Neuronal stem cell (in vitro differentiated cells): ENCODE results near the gene GNPTG.
A peak's percentile ranks its signal among the peaks of the same experiment; 100 is the strongest.

ENCODE experiments used
- DNase-seq: peaks from one replicate; pipeline ENCODE4 v3.0.0-alpha.2; 2013; ENCODE audit warnings: low spot score
- H2AFZ ChIP-seq: one replicate; pipeline ENCODE4 v1.6.1; 2013; ENCODE audit warnings: mild to moderate bottlenecking, low read length, inconsistent platforms
- H2AK5ac ChIP-seq: 2 replicates; pipeline ENCODE4 v1.6.1; 2013; ENCODE audit warnings: low read depth, mild to moderate bottlenecking, inconsistent platforms, low read length, moderate library complexity, mixed read lengths
- H2BK120ac ChIP-seq: 2 replicates; pipeline ENCODE4 v1.6.1; 2013; ENCODE audit warnings: low read depth, mild to moderate bottlenecking, inconsistent platforms, low read length, moderate library complexity, mixed read lengths
- H2BK12ac ChIP-seq: one replicate; pipeline ENCODE4 v1.6.1; 2013; ENCODE audit warnings: low read length, inconsistent platforms
- H2BK15ac ChIP-seq: 2 replicates; pipeline ENCODE4 v1.6.1; 2013; ENCODE audit warnings: mild to moderate bottlenecking, low read length, inconsistent platforms, mixed read lengths
- H2BK5ac ChIP-seq: one replicate; pipeline ENCODE4 v1.6.1; 2013; ENCODE audit warnings: inconsistent platforms, mild to moderate bottlenecking, low read length, moderate library complexity
- H3K14ac ChIP-seq: one replicate; pipeline ENCODE4 v1.6.1; 2013; ENCODE audit warnings: low read length, inconsistent platforms
- H3K18ac ChIP-seq: 2 replicates; pipeline ENCODE4 v1.6.1; 2013; ENCODE audit warnings: low read length, inconsistent platforms
- H3K23ac ChIP-seq: 2 replicates; pipeline ENCODE4 v1.6.1; 2013; ENCODE audit warnings: low read depth, mild to moderate bottlenecking, mixed read lengths, low read length, inconsistent platforms; ENCODE audit not compliant: poor library complexity
- H3K27ac ChIP-seq: replicated peaks from 3 replicates; pipeline ENCODE4 v1.5.1; 2013; ENCODE audit warnings: low read length, inconsistent platforms
- H3K27me3 ChIP-seq, 3 experiments: 2 replicates each; pipeline ENCODE4 v1.6.1; 2013; ENCODE audit warnings: low read length in 3 of 3, mild to moderate bottlenecking in 2 of 3, inconsistent platforms in 1 of 3, low read depth in 1 of 3, mixed read lengths in 1 of 3, moderate library complexity in 1 of 3; ENCODE audit not compliant: control insufficient read depth in 3 of 3, insufficient read depth in 3 of 3
- H3K36me3 ChIP-seq, 2 donors: replicated peaks in 1 of 2; 2 replicates each; pipeline ENCODE4 v1.6.1; 2013; ENCODE audit warnings: low read length in 2 of 2; ENCODE audit not compliant: control insufficient read depth in 2 of 2, insufficient read depth in 2 of 2
- H3K4ac ChIP-seq: 2 replicates; pipeline ENCODE4 v1.6.1; 2013; ENCODE audit warnings: inconsistent platforms, mild to moderate bottlenecking, low read length, moderate library complexity
- H3K4me1 ChIP-seq, 2 donors: 1 replicate in 1 of 2; 2 replicates in 1 of 2; pipeline ENCODE4 v1.6.1; 2013; ENCODE audit warnings: low read length in 2 of 2, low read depth in 1 of 2; ENCODE audit not compliant: control insufficient read depth in 2 of 2, insufficient read depth in 1 of 2
- H3K4me2 ChIP-seq: one replicate; pipeline ENCODE4 v1.6.1; 2013; ENCODE audit warnings: mild to moderate bottlenecking, low read length, inconsistent platforms; ENCODE audit not compliant: insufficient read depth, poor library complexity, severe bottlenecking
- H3K4me3 ChIP-seq, 2 donors: 2 replicates each; pipeline ENCODE4 v1.5.1; 2013; ENCODE audit warnings: low read length in 2 of 2, mild to moderate bottlenecking in 2 of 2, inconsistent platforms in 1 of 2, moderate library complexity in 1 of 2
- H3K79me1 ChIP-seq: one replicate; pipeline ENCODE4 v1.6.1; 2013; ENCODE audit warnings: low read depth, mild to moderate bottlenecking, inconsistent platforms, low read length, moderate library complexity
- H3K9ac ChIP-seq: one replicate; pipeline ENCODE4 v1.6.1; 2013; ENCODE audit warnings: mild to moderate bottlenecking, low read depth, low read length, inconsistent platforms; ENCODE audit not compliant: poor library complexity
- H3K9me3 ChIP-seq, 2 donors: replicated peaks in 1 of 2; 2 replicates each; pipeline versions ENCODE3 to v1.6.1; 2013; ENCODE audit warnings: low read length in 2 of 2, mild to moderate bottlenecking in 2 of 2, inconsistent platforms in 1 of 2, low read depth in 1 of 2, mixed read lengths in 1 of 2, moderate library complexity in 1 of 2; ENCODE audit not compliant: control insufficient read depth in 2 of 2, insufficient read depth in 1 of 2
- H4K8ac ChIP-seq: one replicate; pipeline ENCODE4 v1.6.1; 2013; ENCODE audit warnings: low read depth, mild to moderate bottlenecking, inconsistent platforms, low read length, moderate library complexity
- H4K91ac ChIP-seq: one replicate; pipeline ENCODE4 v1.6.1; 2013; ENCODE audit warnings: low read length, low read depth, mild to moderate bottlenecking, inconsistent platforms; ENCODE audit not compliant: poor library complexity
- WGBS, 2 donors: extraction: QIAGEN DNeasy Blood & Tissue Kit; methylation state at CpG; one replicate each; pipeline ENCODE4 v1.1.7; 2013; ENCODE audit warnings: missing lambda C conversion rate in 2 of 2, mixed read lengths in 1 of 2; ENCODE audit not compliant: insufficient read length in 2 of 2, insufficient replicate concordance in 1 of 2; ENCODE audit errors: extremely low coverage in 2 of 2; 5-methylcytosine and 5-hydroxymethylcytosine counted together

GNPTG gene

GRCh38 chr16:1338855-1339675 lies 12.7 kb upstream of the GNPTG start:
- no peaks in the 10 kb centered on the region for H3K79me1 ChIP-seq
- H4K91ac ChIP-seq = no peak overlapping the region
- no peak overlapping the region for H3K4me3 ChIP-seq
- peak overlapping the region; percentile 58 for H2BK12ac ChIP-seq
- peak overlapping the region; percentile 90 for H2AK5ac ChIP-seq
- no peak overlapping the region for H3K27ac ChIP-seq
- peak overlapping the region; percentile 64 for H3K18ac ChIP-seq
- H2BK15ac ChIP-seq = peak overlapping the region; percentile 58
- H3K9me3 ChIP-seq = peaks cover 0 to 2% of the 10 kb centered on the region in 2 donors
- no peak overlapping the region for H3K23ac ChIP-seq
- no peak overlapping the region for H3K4me2 ChIP-seq
- no peak for DNase-seq
- no peak overlapping the region for H2BK120ac ChIP-seq
- H4K8ac ChIP-seq = no peak overlapping the region
- H3K9ac ChIP-seq = peak overlapping the region; percentile 70
- no CpG with 5 or more reads among the region's 31 CpGs for WGBS, 2 donors
- H3K27me3 ChIP-seq = peaks cover 0 to 40% (median 14%) of the 10 kb centered on the region in 3 experiments
- peak overlapping the region; percentile 38 for H3K14ac ChIP-seq
- H3K36me3 ChIP-seq = peaks cover 0 to 26% of the 10 kb centered on the region in 2 donors
- H3K4ac ChIP-seq = no peak overlapping the region
- peaks cover 18 to 39% of the 10 kb centered on the region in 2 donors for H3K4me1 ChIP-seq
- no peak overlapping the region for H2AFZ ChIP-seq
- no peak overlapping the region for H2BK5ac ChIP-seq

- Histone ChIP-seq H3K4me2 (no peak overlapping the region), H2BK120ac (no peak overlapping the region), H3K27me3 (peaks cover 0 to 23% (median 0%) of the 10 kb centered on the region in 3 experiments), H3K14ac (peak overlapping the region; percentile 38), H4K91ac (no peak overlapping the region), H3K23ac (peak overlapping the region; percentile 91), H2AFZ (no peak overlapping the region), H3K4me1 (peaks cover 15 to 22% of the 10 kb centered on the region in 2 donors), H2AK5ac (peak overlapping the region; percentile 84), H3K9ac (peak overlapping the region; percentile 21), H3K9me3 (no peaks in the 10 kb centered on the region), H3K4ac (no peak overlapping the region), H2BK15ac (peak overlapping the region; percentile 58), H3K27ac (no peak overlapping the region), H3K18ac (peak overlapping the region; percentile 38), H4K8ac (no peak overlapping the region), H3K79me1 (no peaks in the 10 kb centered on the region), H2BK5ac (no peak overlapping the region), H3K36me3 (peaks cover 0 to 33% of the 10 kb centered on the region in 2 donors), H3K4me3 (peak overlapping the region in 1 of 2 donors; percentile 41), H2BK12ac (no peak overlapping the region)
- no CpG with 5 or more reads among the region's 36 CpGs for WGBS, 2 donors
- no peak for DNase-seq
These were observed 10.8 kb upstream of the GNPTG start for GRCh38 chr16:1340730-1341494.

GRCh38 chr16:1341495-1342420 lies 10.0 kb upstream of the GNPTG start:
- H2BK15ac ChIP-seq = peak overlapping the region; percentile 58
- H3K27me3 ChIP-seq = peaks cover 0 to 16% (median 0%) of the 10 kb centered on the region in 3 experiments
- DNase-seq = no peak
- H2BK120ac ChIP-seq = no peak overlapping the region
- no peak overlapping the region for H2AFZ ChIP-seq
- no peak overlapping the region for H3K27ac ChIP-seq
- peak overlapping the region; percentile 93 for H2BK5ac ChIP-seq
- no peak overlapping the region for H2BK12ac ChIP-seq
- peak overlapping the region; percentile 91 for H3K23ac ChIP-seq
- H3K18ac ChIP-seq = peak overlapping the region; percentile 74
- H2AK5ac ChIP-seq = peak overlapping the region; percentile 46
- H3K4ac ChIP-seq = no peak overlapping the region
- peak overlapping the region; percentile 38 for H3K14ac ChIP-seq
- peak overlapping the region; percentile 30 for H3K9ac ChIP-seq
- no peak overlapping the region for H4K8ac ChIP-seq
- H3K4me3 ChIP-seq = no peak overlapping the region
- peaks cover 11 to 13% of the 10 kb centered on the region in 2 donors for H3K4me1 ChIP-seq
- no CpG with 5 or more reads among the region's 39 CpGs for WGBS, 2 donors
- no peak overlapping the region for H4K91ac ChIP-seq
- H3K4me2 ChIP-seq = no peak overlapping the region
- no peaks in the 10 kb centered on the region for H3K9me3 ChIP-seq
- peaks cover 0 to 39% of the 10 kb centered on the region in 2 donors for H3K36me3 ChIP-seq
- no peaks in the 10 kb centered on the region for H3K79me1 ChIP-seq
